NCI-H2171 (cell line): ENCODE data around the gene UBXN2A.
A peak's percentile ranks its signal among the peaks of the same experiment; 100 is the strongest.
"Not testable (repeated sequence)": the region's sequence is repeated elsewhere in the genome, so short reads cannot be mapped to it uniquely, and the experiment has no call there.

ENCODE experiments used
- DNase-seq: peaks from one replicate; lab custom pipeline; 2025; lab: John Stamatoyannopoulos, UW

Gene UBXN2A

GRCh38 chr2:24014902-24015301 lies 74.6 kb downstream of the UBXN2A start:
- not testable (repeated sequence) for DNase-seq

GRCh38 chr2:24015562-24016375 lies 75.5 kb downstream of the UBXN2A start:
- DNase-seq = no peak

GRCh38 chr2:24016376-24016761 lies 76.1 kb downstream of the UBXN2A start:
- no peak for DNase-seq

- DNase-seq = no peak
These were observed 76.8 kb downstream of the UBXN2A start for GRCh38 chr2:24016853-24017703.

DNA sequence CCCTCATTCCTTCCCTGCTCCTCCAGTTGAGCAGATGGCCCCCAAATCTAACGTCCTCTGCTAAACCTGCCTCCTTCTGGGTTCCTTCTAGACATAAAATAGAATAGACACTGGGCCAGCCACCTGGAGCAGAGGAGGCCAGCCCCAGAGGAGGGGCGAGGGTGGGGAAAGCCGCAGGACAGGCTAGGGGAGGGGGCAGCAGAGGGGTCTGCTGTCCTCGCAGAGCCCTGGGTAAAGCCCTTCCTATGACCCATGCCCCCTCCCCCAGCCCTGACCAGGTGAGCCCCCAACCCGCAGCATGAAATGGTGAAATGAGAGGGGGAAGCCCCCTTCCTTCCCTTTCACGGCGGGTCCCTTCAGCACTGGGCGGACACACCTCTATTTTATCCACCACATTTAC lies 77.4 kb downstream of the UBXN2A start:
- DNase-seq = no peak

DNA sequence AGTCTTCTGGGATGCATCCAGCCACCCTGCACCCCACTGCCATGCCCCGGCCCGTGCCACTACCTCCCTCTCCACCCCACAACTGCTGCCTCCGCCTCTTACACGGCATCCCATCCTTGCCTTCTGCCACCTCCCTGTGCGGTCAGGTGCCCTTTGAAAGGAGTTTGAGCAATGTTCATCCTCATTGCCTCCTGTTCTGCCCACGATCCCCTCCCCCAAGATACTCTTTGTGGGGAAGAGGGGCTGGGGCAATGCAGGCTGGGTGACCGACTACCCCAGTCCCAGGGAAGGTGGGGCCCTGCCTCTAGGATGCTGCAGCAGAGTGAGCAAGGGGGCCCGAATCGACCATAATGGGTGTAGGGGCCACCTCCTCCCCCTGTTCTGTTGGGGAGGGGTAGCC lies 78.0 kb downstream of the UBXN2A start:
- no peak for DNase-seq

- no peak for DNase-seq
These were observed 79.5 kb downstream of the UBXN2A start for GRCh38 chr2:24019729-24020128.

GRCh38 chr2:24020244-24020643 lies 80.0 kb downstream of the UBXN2A start:
- no peak for DNase-seq

GRCh38 chr2:24021122-24021998 lies 81.1 kb downstream of the UBXN2A start:
- no peak for DNase-seq

DNA sequence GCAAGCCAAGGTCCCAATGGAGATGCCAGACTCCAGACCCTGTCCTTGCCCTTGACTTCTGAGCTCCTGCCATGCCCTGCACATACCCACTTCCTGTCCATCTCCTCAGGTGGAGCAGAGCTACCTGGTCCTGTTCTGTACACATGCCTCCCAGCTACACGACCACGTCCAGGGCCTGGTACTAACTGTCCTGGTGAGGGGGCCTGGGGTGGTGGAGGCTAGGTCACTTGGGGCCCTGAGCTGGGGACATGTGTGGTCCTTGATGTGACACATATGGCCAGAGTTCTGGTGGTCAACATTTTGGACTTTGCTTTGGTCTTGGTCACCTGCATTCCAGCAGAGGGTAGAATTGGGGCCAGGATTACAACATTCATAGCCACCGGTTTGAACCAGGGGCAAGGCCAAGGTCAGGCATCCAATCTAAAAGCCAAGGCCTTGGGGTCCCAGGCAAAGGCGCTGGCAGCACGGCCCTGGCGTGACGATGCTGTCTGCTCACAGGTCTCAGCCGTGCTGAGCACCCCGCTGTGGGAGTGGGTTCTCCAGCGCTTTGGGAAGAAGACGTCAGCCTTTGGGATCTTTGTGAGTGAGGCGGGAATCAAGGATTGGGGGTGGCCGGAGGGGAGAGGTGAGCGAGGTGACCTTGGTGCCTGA lies 82.2 kb downstream of the UBXN2A start:
- DNase-seq = no peak

GRCh38 chr2:24022975-24023575 lies 82.8 kb downstream of the UBXN2A start:
- DNase-seq = peak; percentile 12

DNA sequence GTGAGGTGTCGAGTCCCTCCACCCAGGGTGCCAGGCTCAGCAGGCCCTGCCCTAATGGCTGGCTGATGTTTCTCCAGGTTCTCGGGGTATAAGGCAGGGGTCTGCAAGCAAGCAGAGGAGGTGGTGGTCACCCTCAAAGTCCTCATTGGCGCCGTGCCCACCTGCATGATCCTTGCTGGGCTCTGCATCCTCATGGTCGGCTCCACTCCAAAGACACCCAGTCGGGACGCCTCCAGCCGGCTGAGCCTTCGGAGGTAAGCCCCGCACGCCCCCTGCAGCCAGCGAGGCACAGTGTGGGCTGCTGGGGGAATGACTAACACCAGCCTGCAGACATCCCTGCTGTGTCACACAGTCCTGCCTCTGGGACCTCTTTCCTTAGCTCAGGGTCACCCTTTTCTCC lies 83.8 kb downstream of the UBXN2A start:
- DNase-seq = no peak

DNA sequence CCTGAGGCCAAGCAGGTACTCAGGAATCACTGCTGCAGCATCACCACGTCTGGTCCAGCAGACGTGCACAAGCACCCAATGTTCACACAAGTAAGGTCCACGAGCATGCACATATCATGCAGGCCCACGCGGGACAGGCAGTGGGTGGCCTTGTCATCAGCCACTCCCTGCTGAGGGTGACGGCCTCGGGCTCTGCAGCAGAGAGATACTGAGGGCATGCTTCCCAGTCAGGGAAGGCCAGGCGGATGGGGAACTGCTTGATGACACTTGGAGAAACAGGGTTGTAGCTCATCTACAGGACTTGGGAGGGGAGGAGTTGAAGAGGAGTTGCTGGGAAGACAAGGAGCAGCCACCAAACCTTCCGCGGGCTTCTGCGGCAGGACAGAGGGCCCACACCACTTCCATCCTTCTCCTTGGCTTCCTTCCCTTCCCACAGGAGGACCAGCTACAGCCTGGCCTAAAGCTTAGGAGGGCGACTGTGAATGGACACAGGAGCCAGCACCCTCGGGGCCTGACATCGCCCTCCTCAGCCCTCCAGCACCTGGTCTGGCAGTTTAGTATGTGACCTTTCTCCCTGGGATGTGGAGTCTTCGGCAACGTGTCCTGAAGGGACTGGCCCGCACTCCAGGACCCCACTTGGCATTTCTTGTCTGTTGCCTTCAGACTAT lies 84.9 kb downstream of the UBXN2A start:
- no peak for DNase-seq

DNA sequence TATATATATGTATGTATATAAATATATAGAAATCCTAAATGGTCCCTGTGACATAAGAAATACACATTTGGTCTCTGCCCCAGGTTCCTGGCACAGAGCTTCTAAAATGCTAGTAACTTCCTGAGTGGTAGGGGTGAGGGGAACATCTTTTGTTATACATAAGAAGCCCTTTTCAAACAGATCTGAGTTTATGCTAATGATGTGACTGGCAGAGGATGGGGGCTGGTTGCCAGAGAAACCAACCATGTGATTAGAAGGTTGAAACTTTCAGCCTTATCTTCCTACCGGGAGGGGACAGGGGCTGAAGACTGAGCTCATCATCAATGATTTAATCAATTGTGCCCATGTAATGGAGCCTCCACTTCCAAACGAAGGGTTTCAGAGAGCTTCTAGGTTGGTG lies 86.0 kb downstream of the UBXN2A start:
- DNase-seq = no peak

DNA sequence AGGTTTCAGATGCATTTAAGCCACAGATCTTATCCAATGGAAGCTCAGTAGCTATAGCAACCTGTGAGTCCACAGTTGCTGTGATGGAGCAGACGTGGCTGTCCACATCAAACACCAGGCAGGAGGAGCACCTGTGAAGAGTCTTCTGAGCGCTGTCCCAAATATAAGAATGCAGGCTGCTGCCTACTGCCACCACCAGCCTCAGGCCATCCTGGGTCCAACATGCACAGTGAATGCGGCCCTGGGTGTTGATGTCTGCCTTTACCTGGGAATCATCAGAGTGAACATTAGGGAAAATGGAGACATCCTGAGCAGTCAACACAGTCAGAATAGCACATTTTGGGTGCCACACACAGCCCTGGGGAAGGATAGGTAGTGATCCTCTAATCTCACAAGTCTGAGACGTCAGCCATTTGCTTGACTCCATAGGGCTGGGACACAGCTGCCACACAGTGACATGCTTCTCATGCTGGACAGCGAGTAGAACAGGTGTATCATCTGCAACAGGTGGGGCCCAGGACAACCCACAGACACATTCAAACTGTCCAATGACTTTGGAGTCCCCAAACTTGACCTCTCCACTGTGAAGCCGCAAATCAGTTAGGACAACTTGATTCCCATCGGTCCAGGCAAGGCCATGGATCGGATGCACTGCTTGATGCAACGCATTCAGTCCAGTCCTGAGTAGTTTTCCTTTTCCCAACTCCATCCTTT lies 98.7 kb downstream of the UBXN2A start:
- DNase-seq = no peak

GRCh38 chr2:24040511-24040910 lies 100.2 kb downstream of the UBXN2A start:
- DNase-seq = no peak

DNA sequence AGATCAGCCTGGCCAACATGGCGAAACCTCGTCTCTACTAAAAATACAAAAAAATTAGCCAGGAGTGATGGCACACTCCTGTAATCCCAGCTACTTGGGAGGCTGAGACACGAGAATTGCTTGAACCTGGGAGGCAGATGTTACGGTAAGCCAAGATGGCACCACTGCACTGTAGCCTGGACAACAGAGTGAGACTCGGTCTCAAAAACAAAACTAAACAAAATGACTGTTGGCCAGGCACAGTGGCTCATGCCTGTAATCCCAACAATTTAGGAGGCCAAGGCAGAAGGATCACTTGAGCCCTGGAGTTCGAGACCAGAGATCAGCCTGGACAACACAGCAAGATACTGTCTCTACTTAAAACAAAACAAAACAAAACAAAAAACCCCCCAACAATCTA lies 102.9 kb downstream of the UBXN2A start:
- DNase-seq = not testable (repeated sequence)

DNA sequence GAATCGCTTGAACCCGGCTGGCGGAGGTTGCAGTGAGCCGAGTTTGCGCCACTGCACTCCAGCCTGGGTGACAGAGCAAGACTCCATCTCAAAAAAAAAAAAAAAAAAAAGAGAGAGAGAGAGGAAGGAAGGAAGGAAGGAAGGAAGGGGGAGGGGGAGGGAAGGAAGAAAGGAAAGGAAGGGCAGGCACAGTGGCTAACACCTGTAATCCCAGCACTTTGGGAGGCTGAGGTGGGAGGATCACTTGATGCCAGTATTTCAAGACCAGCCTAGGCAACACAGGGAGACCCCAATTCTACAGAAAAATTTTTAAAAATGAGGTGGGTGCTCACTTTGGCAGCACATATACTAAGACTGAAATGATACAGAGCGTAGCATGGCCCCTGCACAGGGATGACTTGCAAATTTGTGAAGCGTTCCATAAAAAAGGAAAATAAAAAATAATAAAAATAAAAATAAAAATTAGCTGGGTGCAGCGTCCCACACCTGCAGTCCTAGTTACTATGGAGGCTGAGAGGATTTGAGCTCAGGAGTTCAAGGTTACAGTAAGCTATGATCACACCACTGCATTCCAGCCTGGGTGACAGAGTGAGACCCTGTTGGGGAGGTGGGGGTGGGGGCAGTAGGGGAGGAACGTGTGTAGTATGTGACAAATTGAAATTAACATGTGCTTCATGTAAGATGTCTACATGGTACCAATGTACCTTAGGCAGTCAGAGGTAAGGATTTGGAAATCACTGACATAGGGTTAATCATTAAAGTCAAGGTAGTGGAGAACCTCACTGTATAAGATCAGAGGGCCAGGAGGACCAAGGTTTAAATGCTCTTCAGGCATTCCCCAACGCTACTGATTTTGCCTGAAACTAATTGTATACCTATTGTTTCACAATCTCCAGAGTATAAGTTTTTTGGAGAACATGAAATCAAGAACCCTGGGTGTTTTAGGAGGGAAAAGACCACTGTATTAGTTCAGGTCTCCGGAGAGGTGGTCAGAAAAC lies 105.5 kb downstream of the UBXN2A start:
- no peak for DNase-seq

DNA sequence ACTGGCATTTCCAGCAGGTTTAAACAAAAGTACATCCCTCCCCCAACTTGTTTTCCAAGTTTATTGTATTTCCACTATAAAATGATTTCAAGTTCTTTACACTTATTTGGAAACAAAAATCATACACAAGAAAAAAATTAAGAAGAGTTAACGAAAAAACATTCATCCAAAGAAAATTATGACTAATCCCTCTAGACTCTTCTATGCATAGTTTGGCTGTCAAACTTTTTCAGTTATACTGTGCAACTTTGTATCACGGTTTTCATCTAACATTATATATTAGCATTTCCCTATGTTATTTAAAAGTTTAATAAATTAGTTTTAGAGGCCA lies 106.3 kb downstream of the UBXN2A start:
- no peak for DNase-seq
